Fibroblast of mammary gland (primary cell): ENCODE data around the gene FGF12.

Source experiments
- DNase-seq: peaks from one replicate; pipeline ENCODE4 v3.0.0-alpha.2; 2010; ENCODE audit warnings: low read depth
- H3K4me3 ChIP-seq: 2 replicates; pipeline ENCODE4 v1.5.1; 2011; ENCODE audit warnings: low read depth, mild to moderate bottlenecking, low read length, moderate library complexity; ENCODE audit not compliant: control insufficient read depth
- TF ChIP-seq, protein P1 (sequence below): conservative IDR thresholded peaks from 2 replicates; pipeline ENCODE4 v1.5.1; 2011; ENCODE audit warnings: low read depth, low read length, inconsistent platforms; ENCODE audit not compliant: control insufficient read depth, insufficient read depth

FGF12 gene

DNA sequence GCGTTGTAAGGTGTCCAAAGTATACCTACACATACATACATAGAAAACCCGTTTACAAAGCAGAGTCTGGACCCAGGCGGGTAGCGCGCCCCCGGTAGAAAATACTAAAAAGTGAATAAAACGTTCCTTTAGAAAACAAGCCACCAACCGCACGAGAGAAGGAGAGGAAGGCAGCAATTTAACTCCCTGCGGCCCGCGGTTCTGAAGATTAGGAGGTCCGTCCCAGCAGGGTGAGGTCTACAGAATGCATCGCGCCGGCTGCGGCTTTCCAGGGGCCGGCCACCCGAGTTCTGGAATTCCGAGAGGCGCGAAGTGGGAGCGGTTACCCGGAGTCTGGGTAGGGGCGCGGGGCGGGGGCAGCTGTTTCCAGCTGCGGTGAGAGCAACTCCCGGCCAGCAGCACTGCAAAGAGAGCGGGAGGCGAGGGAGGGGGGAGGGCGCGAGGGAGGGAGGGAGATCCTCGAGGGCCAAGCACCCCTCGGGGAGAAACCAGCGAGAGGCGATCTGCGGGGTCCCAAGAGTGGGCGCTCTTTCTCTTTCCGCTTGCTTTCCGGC, 318.6 kb downstream of the FGF12 start:
- TF ChIP-seq, protein P1, sequence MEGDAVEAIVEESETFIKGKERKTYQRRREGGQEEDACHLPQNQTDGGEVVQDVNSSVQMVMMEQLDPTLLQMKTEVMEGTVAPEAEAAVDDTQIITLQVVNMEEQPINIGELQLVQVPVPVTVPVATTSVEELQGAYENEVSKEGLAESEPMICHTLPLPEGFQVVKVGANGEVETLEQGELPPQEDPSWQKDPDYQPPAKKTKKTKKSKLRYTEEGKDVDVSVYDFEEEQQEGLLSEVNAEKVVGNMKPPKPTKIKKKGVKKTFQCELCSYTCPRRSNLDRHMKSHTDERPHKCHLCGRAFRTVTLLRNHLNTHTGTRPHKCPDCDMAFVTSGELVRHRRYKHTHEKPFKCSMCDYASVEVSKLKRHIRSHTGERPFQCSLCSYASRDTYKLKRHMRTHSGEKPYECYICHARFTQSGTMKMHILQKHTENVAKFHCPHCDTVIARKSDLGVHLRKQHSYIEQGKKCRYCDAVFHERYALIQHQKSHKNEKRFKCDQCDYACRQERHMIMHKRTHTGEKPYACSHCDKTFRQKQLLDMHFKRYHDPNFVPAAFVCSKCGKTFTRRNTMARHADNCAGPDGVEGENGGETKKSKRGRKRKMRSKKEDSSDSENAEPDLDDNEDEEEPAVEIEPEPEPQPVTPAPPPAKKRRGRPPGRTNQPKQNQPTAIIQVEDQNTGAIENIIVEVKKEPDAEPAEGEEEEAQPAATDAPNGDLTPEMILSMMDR, result no peak
- no peak for DNase-seq
- H3K4me3 ChIP-seq, result peak overlapping the region; percentile 21

DNA sequence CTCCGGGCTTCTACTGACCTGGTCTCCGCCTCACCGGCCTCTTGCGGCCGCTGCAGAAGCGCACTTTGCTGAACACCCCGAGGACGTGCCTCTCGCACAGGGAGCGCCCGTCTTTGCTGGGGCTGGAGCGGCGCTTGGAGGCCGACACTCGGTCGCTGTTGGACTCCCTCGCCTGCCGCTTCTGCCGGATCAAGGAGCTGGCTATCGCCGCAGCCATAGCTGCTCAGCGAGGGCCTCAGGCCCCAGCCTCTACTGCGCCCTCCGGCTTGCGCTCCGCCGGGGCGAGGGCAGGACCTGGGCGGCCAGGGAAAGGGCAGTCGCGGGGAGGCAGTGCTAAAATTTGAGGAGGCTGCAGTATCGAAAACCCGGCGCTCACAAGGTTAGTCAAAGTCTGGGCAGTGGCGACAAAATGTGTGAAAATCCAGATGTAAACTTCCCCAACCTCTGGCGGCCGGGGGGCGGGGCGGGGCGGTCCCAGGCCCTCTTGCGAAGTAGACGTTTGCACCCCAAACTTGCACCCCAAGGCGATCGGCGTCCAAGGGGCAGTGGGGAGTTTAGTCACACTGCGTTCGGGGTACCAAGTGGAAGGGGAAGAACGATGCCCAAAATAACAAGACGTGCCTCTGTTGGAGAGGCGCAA, 319.2 kb downstream of the FGF12 start:
- TF ChIP-seq, protein P1, result no peak
- no peak overlapping the region for H3K4me3 ChIP-seq
- DNase-seq, result no peak

DNA sequence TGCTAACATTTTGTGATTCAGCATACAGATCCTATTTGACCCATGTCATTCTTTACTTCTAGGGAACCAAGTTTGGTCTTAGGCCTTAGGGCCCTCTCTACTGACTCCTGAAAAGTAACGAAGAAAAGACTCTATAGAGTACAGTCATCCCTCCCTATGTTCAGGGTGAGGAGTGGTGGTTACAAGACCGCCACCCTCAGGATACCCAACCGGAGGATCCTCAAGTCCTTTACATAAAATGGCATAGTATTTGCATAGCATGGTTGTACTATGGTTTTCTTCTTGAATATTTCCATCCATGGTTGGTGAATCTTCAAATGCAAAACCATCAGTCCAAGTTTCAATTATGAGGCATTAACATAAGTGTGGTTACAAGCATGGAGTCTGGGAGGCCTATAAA, 327.6 kb downstream of the FGF12 start:
- no peak overlapping the region for H3K4me3 ChIP-seq
- DNase-seq, result no peak
- TF ChIP-seq, protein P1, result no peak

DNA sequence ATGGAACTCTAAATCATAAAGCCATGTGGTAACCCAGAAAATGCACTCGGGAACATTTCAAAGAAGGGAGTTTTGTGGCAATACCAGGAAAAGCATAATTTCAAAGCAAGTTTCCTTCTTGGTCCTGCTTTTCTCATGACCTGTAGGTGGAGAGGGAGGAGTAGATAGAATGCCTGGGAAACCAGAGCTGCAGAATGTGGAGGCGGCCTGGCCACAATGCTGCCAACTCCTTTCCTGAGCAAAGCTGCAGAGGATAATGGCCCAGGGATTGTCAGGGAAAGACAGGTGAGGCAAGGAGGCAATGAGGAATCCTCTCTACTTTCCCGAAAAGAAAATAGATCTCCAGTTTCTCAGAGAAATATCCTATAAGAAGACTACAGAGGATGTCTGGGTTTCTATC, 330.3 kb downstream of the FGF12 start:
- TF ChIP-seq, protein P1, result no peak
- DNase-seq, result no peak
- no peak overlapping the region for H3K4me3 ChIP-seq

DNA sequence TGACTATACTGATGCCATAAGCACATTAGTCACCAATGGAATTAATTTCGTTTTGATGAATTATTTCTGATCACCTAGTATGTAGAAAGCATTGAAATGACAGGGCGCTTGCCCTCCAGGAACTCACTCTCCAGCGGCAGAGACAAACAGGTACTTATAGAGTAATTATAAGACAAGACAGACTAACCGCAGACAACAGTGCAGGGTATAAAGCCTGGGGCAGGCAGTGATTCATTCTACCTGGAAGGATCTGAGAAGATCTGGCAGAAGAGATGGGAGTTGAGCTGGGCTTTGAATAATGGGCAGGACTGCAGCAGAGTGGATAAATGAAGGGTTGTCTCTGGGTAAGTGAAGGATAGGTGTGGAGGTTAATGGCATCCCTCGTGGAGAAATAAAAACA, 331.8 kb downstream of the FGF12 start:
- no peak for DNase-seq
- no peak overlapping the region for H3K4me3 ChIP-seq
- TF ChIP-seq, protein P1, result no peak

DNA sequence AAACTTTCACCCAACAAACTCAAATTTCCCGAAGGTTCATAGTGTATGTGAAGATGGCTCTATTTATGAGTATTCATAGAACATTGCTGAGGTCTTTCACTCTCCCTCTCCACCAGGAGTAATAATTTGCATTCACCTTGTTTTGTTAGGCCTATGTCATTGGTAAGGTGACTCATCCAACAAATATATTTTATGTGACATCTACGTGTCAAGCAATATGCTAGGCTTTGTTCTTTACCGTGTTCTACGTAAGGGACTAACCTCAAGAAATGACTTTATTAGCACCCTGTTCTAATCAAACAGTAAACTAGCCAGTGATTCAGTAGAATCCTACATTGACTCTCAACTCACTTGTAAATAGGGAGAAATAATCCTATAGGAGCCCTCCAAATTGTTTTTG, 334.4 kb downstream of the FGF12 start:
- H3K4me3 ChIP-seq, result no peak overlapping the region
- DNase-seq, result no peak
- TF ChIP-seq, protein P1, result no peak
